A549 (cell line): ENCODE measurements around the gene SLCO3A1. TPM values are rescaled to one million over a fixed set of nuclear protein-coding genes. Genes with fewer than 3 reads are reported as not detected.

ENCODE experiments used
- ATAC-seq, 2 experiments: fragments of 200-7000 bp in 1 of 2; fragments of >200 bp in 1 of 2; cut with Nextera tagmentation in 1 of 2; cut with Tn5 transposase in 1 of 2; 3 replicates each; pipeline versions ENCODE4 v1.8.0 to v1.9.1; 2018 to 2020; ENCODE audit warnings: mild to moderate bottlenecking in 1 of 2, moderate library complexity in 1 of 2
- CTCF ChIA-PET: fragments of 300-600 bp; sonication (Branson Sonifier 250); formaldehyde crosslinking; extraction: SDS; loops from one replicate; lab custom pipeline; 2021; ENCODE audit warnings: antibody characterized with exemption, inconsistent platforms; lab: Yijun Ruan, JAX
- POLR2A ChIA-PET: fragments of 350-600 bp; formaldehyde crosslinking; extraction: SDS; loops from one replicate; lab custom pipeline; 2021; ENCODE audit warnings: antibody characterized with exemption, inconsistent platforms; lab: Yijun Ruan, JAX
- DNase-seq, 2 experiments: peaks; one replicate each; pipeline versions ENCODE4 v3.0.0 to v3.0.0-alpha.2; 2011 to 2016; ENCODE audit warnings: low read depth in 1 of 2, low spot score in 1 of 2
- FAIRE-seq: peaks from 2 replicates; lab custom pipeline; 2011; peaks lifted over from hg19 to GRCh38; lab: Jason Lieb, UNC
- H3K27ac ChIP-seq, 2 experiments: fragments of >200 bp; sonication (Bioruptor Twin); formaldehyde crosslinking; 3 replicates each; pipeline ENCODE4 v1.5.1; 2016 to 2017
- H3K4me1 ChIP-seq: fragments of >200 bp; sonication (Bioruptor Twin); formaldehyde crosslinking; 3 replicates; pipeline ENCODE4 v1.6.1; 2016
- H3K4me2 ChIP-seq: fragments of >200 bp; sonication (Bioruptor Twin); formaldehyde crosslinking; 3 replicates; pipeline ENCODE4 v1.6.1; 2016
- H3K4me3 ChIP-seq: fragments of >200 bp; sonication (Bioruptor Twin); formaldehyde crosslinking; 3 replicates; pipeline ENCODE4 v1.5.1; 2016
- H3K9me3 ChIP-seq: fragments of >200 bp; sonication (Bioruptor Twin); formaldehyde crosslinking; 3 replicates; pipeline ENCODE4 v1.6.1; 2016
- CEBPB ChIP-seq, 2 experiments: fragments of >200 bp in 1 of 2; sonication (Bioruptor Twin) in 1 of 2; formaldehyde crosslinking in 1 of 2; IDR thresholded peaks; 2 replicates each; pipeline ENCODE4 v1.6.1; 2012 to 2016
- CHD2 ChIP-seq: fragments of 150-350 bp; IDR thresholded peaks from 2 replicates; pipeline ENCODE4 v1.6.1; 2014; ENCODE audit warnings: low read length; ENCODE audit not compliant: partially characterized antibody
- CTCF ChIP-seq: fragments of >200 bp; sonication (Bioruptor Twin); formaldehyde crosslinking; IDR thresholded peaks from 3 replicates; pipeline ENCODE4 v1.5.1; 2016
- HMGXB4 ChIP-seq: fragments of 250-450 bp; sonication (Bioruptor Pico); IDR thresholded peaks from 2 replicates; pipeline ENCODE4 v1.5.0; 2021; ENCODE audit warnings: mild to moderate bottlenecking, moderate library complexity, borderline replicate concordance
- JUN ChIP-seq, 2 experiments: fragments of >200 bp; sonication (Bioruptor Twin); formaldehyde crosslinking; IDR thresholded peaks; 2 replicates in 1 of 2; 3 replicates in 1 of 2; pipeline ENCODE4 v1.6.1; 2016 to 2017
- JUNB ChIP-seq: fragments of >200 bp; sonication (Bioruptor Twin); formaldehyde crosslinking; IDR thresholded peaks from 2 replicates; pipeline ENCODE4 v1.6.1; 2016
- KDM5A ChIP-seq: fragments of 200-600 bp; sonication (generic); IDR thresholded peaks from 2 replicates; pipeline ENCODE4 v1.6.1; 2016; ENCODE audit warnings: antibody characterized with exemption, mild to moderate bottlenecking
- MAZ ChIP-seq: fragments of 150-350 bp; IDR thresholded peaks from 2 replicates; pipeline ENCODE4 v1.6.1; 2014; ENCODE audit warnings: antibody characterized with exemption, low read depth, low read length, borderline replicate concordance
- MYC ChIP-seq: IDR thresholded peaks from 2 replicates; pipeline ENCODE4 v1.6.1; 2012; ENCODE audit warnings: mild to moderate bottlenecking, inconsistent platforms, low read length, improper control_type of control experiment, borderline replicate concordance
- PHF8 ChIP-seq: fragments of 200-600 bp; sonication (generic); IDR thresholded peaks from 2 replicates; pipeline ENCODE4 v1.6.1; 2016; ENCODE audit warnings: low read depth, mild to moderate bottlenecking, antibody characterized with exemption, moderate library complexity, borderline replicate concordance
- POLR2A ChIP-seq: IDR thresholded peaks from 2 replicates; pipeline ENCODE4 v1.6.1; 2012; ENCODE audit warnings: mild to moderate bottlenecking, low read length
- RAD21 ChIP-seq, 2 experiments: fragments of >200 bp in 1 of 2; sonication (Bioruptor Twin) in 1 of 2; formaldehyde crosslinking in 1 of 2; IDR thresholded peaks in 1 of 2; conservative IDR thresholded peaks in 1 of 2; 2 replicates in 1 of 2; 3 replicates in 1 of 2; pipeline ENCODE4 v1.6.1; 2012 to 2018; ENCODE audit warnings: inconsistent platforms in 1 of 2
- RARB ChIP-seq: fragments of 250-450 bp; sonication (Bioruptor Pico); IDR thresholded peaks from 2 replicates; pipeline ENCODE4 v1.8.0; 2021; ENCODE audit warnings: mild to moderate bottlenecking, moderate library complexity
- SMC3 ChIP-seq: fragments of >200 bp; sonication (Bioruptor Twin); formaldehyde crosslinking; IDR thresholded peaks from 3 replicates; pipeline ENCODE4 v1.6.1; 2018; ENCODE audit warnings: inconsistent platforms
- ZSCAN20 ChIP-seq: fragments of 250-450 bp; sonication (Bioruptor Pico); IDR thresholded peaks from 2 replicates; pipeline ENCODE4 v1.8.0; 2022; ENCODE audit warnings: mild to moderate bottlenecking, moderate library complexity
- WGBS: methylation state at CpG from one replicate; pipeline ENCODE4 v1.1.6; 2017; ENCODE audit errors: missing lambda C conversion rate; 5-methylcytosine and 5-hydroxymethylcytosine counted together
- polyA plus RNA-seq, 4 experiments: library from polyadenylated mRNA; depleted of rRNA in 3 of 4; stranded (reverse); fragments of >200 nt; fragmentation: RNase III in 1 of 4; extraction: RNeasy Plus Mini Kit Qiagen cat#74134 plus additional on column Dnase treatment in 1 of 4; gene quantifications; 2 replicates in 3 of 4; 3 replicates in 1 of 4; pipeline ENCODE4 v1.2.3, GENCODE V29; 2011 to 2017
- TF ChIP-seq, protein P1 (sequence below): fragments of >200 bp; sonication (Bioruptor Twin); formaldehyde crosslinking; IDR thresholded peaks from 3 replicates; pipeline ENCODE4 v1.6.1; 2016
- TF ChIP-seq, protein P2 (sequence below): fragments of 150-350 bp; IDR thresholded peaks from 2 replicates; pipeline ENCODE4 v1.6.1; 2014; ENCODE audit warnings: low read depth, mild to moderate bottlenecking, low read length

The SLCO3A1 gene
- polyA plus RNA-seq, 2 of the 4 experiments (the other 2 are of a cell fraction) = 16.8 to 17.0 TPM

DNA sequence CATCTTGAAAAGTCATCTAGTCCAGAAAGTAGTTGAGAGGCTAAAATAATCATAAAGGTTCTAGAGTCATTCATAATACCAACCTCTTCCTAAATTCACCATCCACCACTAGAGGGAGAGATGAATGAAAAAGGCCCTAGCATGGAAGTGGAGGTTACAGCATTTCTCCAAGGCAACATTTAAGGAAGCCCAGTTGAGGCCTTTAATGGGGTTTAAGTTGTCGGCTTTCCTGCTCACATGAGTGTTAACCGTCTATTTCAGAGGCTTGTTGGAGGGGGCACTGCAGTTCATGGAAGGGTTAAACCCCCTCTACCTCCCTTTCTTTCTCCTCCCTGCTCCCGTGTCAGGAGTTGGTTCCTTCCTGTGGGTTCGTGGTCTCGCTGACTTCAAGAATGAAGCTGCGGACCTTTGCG lies 3.8 kb upstream of the SLCO3A1 start:
- POLR2A ChIA-PET = no interaction called here

DNA sequence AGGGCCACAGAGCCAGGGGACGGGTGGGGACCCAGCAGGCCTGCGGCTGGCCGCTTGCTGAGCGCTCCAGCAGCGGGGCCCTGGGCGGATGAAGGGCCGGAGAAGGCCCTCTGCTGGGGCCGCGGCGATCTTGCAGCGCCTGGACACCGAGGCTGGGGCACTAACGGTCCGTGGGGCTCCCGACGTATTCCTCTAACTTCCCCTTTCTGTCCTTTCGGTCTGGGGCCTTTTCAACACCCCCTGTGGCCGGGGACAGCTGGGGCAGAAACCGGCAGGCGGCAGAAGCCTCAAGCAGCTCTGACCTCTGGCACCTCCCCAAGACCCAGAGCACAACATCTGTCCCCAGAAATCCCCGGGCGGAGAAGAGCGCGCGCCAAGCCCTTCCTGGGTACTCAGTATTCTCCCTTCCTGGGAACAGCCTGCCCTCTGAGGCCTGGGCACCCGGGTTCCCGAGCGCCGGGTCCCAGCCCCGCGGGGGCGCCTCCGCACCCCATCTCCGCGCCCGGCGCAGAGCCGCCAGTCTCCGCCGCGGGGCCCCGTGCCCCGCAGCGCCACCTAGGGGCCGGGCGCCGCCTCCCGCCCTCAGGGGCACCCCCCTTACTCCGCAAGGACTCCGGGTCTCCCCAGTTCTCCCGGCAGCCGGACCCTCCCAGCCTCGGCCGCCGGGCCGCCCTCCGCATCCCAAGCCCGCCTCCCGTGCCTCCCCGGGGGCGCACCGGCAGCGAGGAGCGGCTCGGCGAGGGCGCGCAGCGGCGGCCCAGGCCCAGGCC lies 582 bp upstream of the SLCO3A1 start:
- peak; percentile 77 to 88 for ATAC-seq
- CTCF ChIA-PET = interaction anchor here (0.6 to 10.8 kb wide), 65 partner anchors 9 to 797 kb away, joined by 3 to 256 read pairs (median 4); no protein-coding TSS in a partner anchor
- no peak for FAIRE-seq
- Histone ChIP-seq H3K4me2 (peak overlapping the region; percentile 98), H3K9me3 (no peaks in the 10 kb centered on the region)
- peak; percentile 46 for TF ChIP-seq SMC3
- TF ChIP-seq MAZ = no peak
- TF ChIP-seq KDM5A = no peak
- no peak for TF ChIP-seq RARB (CRISPR knock-in tag)
- peak; percentile 99 for TF ChIP-seq CTCF
- TF ChIP-seq CHD2 = no peak
- peak; percentile 49 for TF ChIP-seq POLR2A
- TF ChIP-seq HMGXB4 (CRISPR knock-in tag) = 0 out of 2 replicates have a peak, but pooled peaks have one; percentile 54
- TF ChIP-seq, protein P1, sequence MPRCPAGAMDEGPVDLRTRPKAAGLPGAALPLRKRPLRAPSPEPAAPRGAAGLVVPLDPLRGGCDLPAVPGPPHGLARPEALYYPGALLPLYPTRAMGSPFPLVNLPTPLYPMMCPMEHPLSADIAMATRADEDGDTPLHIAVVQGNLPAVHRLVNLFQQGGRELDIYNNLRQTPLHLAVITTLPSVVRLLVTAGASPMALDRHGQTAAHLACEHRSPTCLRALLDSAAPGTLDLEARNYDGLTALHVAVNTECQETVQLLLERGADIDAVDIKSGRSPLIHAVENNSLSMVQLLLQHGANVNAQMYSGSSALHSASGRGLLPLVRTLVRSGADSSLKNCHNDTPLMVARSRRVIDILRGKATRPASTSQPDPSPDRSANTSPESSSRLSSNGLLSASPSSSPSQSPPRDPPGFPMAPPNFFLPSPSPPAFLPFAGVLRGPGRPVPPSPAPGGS = no peak
- TF ChIP-seq JUN (IDR thresholded peaks at IDR 0.05) = peak in 1 of 2 experiments; percentile 60; a peak in 4 of 5 replicates
- TF ChIP-seq PHF8 = peak; percentile 25; the same call in 1 of the 2 replicates
- peak; percentile 27 to 48; a peak in 4 of 5 replicates for TF ChIP-seq RAD21 (conservative IDR thresholded peaks at IDR 0.05 in 1 of 2, IDR thresholded peaks at IDR 0.05 in 1 of 2)
- no peak for TF ChIP-seq CEBPB (IDR thresholded peaks at IDR 0.05)
- TF ChIP-seq, all 56 proteins: peak for 7
- Histone ChIP-seq H3K27ac (peak overlapping the region; percentile 98 to 99), H3K4me3 (peak overlapping the region; percentile 94), H3K4me1 (peaks cover 16% of the 10 kb centered on the region)
- DNase-seq = peak; percentile 79 to 92
- POLR2A ChIA-PET = interaction anchor here (0.6 to 1.5 kb wide), 4 partner anchors 15 to 827 kb away, joined by 3 to 5 read pairs (median 4); no protein-coding TSS in a partner anchor
- WGBS = 4% methylated on average over 40 of the region's 70 CpGs

More for the DNA sequence above, 3.8 kb upstream of the SLCO3A1 start:
- Histone ChIP-seq H3K4me2 (no peak overlapping the region), H3K4me3 (no peak overlapping the region), H3K4me1 (peaks cover 14% of the 10 kb centered on the region), H3K27ac (no peak overlapping the region), H3K9me3 (no peaks in the 10 kb centered on the region)
- FAIRE-seq = peak; percentile 90
- no peak for TF ChIP-seq MYC
- TF ChIP-seq JUNB = no peak
- TF ChIP-seq, protein P2, sequence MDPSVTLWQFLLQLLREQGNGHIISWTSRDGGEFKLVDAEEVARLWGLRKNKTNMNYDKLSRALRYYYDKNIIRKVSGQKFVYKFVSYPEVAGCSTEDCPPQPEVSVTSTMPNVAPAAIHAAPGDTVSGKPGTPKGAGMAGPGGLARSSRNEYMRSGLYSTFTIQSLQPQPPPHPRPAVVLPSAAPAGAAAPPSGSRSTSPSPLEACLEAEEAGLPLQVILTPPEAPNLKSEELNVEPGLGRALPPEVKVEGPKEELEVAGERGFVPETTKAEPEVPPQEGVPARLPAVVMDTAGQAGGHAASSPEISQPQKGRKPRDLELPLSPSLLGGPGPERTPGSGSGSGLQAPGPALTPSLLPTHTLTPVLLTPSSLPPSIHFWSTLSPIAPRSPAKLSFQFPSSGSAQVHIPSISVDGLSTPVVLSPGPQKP = no peak
- peak; percentile 44 to 56; a peak in 4 of 5 replicates for TF ChIP-seq RAD21 (conservative IDR thresholded peaks at IDR 0.05 in 1 of 2, IDR thresholded peaks at IDR 0.05 in 1 of 2)
- peak; percentile 65 for TF ChIP-seq SMC3
- no peak for TF ChIP-seq ZSCAN20 (CRISPR knock-in tag)
- peak; percentile 62 for TF ChIP-seq CTCF
- DNase-seq = peak; percentile 70 to 72
- CTCF ChIA-PET = interaction anchor here (0.6 to 10.8 kb wide), 32 partner anchors 9 to 578 kb away, joined by 3 to 256 read pairs (median 5); no protein-coding TSS in a partner anchor
- WGBS = 73% methylated on average over 7 of the region's 7 CpGs
- ATAC-seq = no peak
